Left ventricle myocardium inferior (tissue), 1 donor: ENCODE results near the gene HMCN2. TPM values are rescaled to one million over a fixed set of nuclear protein-coding genes. Genes with fewer than 3 reads are reported as not detected.

Experiments used
- DNase-seq: peaks from one replicate; pipeline ENCODE4 v3.0.0-alpha.2; 2020
- H3K27ac ChIP-seq: fragments of 200-600 bp; replicated peaks from 2 replicates; pipeline ENCODE4 v1.8.0; 2021
- H3K27me3 ChIP-seq: fragments of 200-600 bp; 2 replicates; pipeline ENCODE4 v1.8.0; 2021; ENCODE audit warnings: low read depth
- H3K36me3 ChIP-seq: fragments of 200-600 bp; 2 replicates; pipeline ENCODE4 v1.8.0; 2021
- H3K4me1 ChIP-seq: fragments of 200-600 bp; 2 replicates; pipeline ENCODE4 v1.8.0; 2021
- H3K4me3 ChIP-seq: fragments of 200-600 bp; 2 replicates; pipeline ENCODE4 v1.8.0; 2021; ENCODE audit warnings: mild to moderate bottlenecking, moderate library complexity
- H3K9me3 ChIP-seq: fragments of 200-600 bp; replicated peaks from 2 replicates; pipeline ENCODE4 v1.8.0; 2021
- intact Hi-C: fragments of 100-400 bp; cut with micrococcal nuclease; formaldehyde crosslinking; loops from one replicate; pipeline ENCODE4 v1.11.0; 2022
- total RNA-seq: library from RNA; stranded (reverse); fragmentation: NEBNext Ultra II Directional; extraction: Animal tissue kit (Norgen Biotek cat#: 25700); gene quantifications from one replicate; pipeline ENCODE4 v1.2.1, GENCODE V29; 2021
- TF ChIP-seq, protein P1 (sequence below): fragments of 200-600 bp; IDR thresholded peaks from 2 replicates; pipeline ENCODE4 v1.8.0; 2021; ENCODE audit warnings: antibody characterized with exemption, mild to moderate bottlenecking, borderline replicate concordance
- donor health status: DM: no; HTN: yes; CAD: no; lungs with severe emphysema.

Gene HMCN2
- total RNA-seq, 1 donor from 2014 or later, result 5.5 TPM

GRCh38 chr9:130332384-130332926 is 66.9 kb downstream of the HMCN2 start:
- TF ChIP-seq, protein P1, sequence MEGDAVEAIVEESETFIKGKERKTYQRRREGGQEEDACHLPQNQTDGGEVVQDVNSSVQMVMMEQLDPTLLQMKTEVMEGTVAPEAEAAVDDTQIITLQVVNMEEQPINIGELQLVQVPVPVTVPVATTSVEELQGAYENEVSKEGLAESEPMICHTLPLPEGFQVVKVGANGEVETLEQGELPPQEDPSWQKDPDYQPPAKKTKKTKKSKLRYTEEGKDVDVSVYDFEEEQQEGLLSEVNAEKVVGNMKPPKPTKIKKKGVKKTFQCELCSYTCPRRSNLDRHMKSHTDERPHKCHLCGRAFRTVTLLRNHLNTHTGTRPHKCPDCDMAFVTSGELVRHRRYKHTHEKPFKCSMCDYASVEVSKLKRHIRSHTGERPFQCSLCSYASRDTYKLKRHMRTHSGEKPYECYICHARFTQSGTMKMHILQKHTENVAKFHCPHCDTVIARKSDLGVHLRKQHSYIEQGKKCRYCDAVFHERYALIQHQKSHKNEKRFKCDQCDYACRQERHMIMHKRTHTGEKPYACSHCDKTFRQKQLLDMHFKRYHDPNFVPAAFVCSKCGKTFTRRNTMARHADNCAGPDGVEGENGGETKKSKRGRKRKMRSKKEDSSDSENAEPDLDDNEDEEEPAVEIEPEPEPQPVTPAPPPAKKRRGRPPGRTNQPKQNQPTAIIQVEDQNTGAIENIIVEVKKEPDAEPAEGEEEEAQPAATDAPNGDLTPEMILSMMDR, result no peak
- Histone ChIP-seq H3K27me3 (peaks cover 24% of the 10 kb centered on the region), H3K9me3 (no peaks in the 10 kb centered on the region), H3K4me3 (no peak overlapping the region), H3K4me1 (peaks cover 41% of the 10 kb centered on the region), H3K27ac (peak overlapping the region; percentile 64), H3K36me3 (no peaks in the 10 kb centered on the region)
- intact Hi-C loops, result no loop called here
- no peak for DNase-seq

GRCh38 chr9:130333041-130333711 is 67.6 kb downstream of the HMCN2 start:
- Histone ChIP-seq H3K9me3 (no peaks in the 10 kb centered on the region), H3K27me3 (peaks cover 17% of the 10 kb centered on the region), H3K4me1 (peaks cover 33% of the 10 kb centered on the region), H3K36me3 (no peaks in the 10 kb centered on the region), H3K4me3 (no peak overlapping the region), H3K27ac (peak overlapping the region; percentile 64)
- TF ChIP-seq, protein P1, result no peak
- intact Hi-C loops, result no loop called here
- no peak for DNase-seq

DNA sequence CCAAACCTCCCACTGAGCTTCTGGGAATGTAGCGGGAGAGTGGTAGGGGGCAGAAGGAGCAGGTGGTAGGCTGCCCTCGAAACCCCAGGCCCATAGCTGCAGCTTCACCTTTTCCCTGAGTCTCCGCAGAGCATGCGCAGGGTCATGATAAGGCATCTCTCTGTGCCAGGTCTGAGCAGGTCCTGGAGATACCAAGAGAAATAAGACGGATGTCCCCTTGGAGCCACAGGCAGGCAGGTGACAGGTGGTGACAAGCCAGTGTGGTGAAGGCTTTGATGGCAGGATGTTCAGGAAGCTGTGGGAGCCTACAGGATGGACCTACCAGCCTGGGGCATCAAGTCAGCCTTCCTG is 68.1 kb downstream of the HMCN2 start:
- intact Hi-C loops, result no loop called here
- no peak for DNase-seq

DNA sequence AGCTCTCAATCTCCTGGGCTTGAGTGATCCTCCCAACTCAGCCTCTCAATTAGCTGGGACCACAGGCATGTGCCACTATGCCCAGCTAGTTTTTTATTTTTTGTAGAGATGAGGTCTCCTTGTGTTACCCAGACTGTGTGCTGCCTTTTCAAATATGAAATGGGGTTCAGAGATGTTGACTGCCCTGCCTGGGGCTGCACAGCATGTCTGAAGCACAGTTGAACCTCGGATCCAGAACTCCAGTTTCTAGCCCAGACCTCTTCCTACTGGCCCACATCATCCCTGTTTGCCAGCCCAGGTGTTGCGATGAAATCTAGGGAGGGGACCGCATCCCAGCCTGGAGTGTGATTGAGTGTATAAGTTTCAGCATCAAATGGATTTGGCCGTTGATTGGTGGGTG is 69.4 kb downstream of the HMCN2 start:
- no peak for DNase-seq
- TF ChIP-seq, protein P1, result no peak
- Histone ChIP-seq H3K27ac (no peak overlapping the region), H3K36me3 (no peaks in the 10 kb centered on the region), H3K27me3 (peaks cover 13% of the 10 kb centered on the region), H3K4me3 (no peak overlapping the region), H3K9me3 (no peaks in the 10 kb centered on the region), H3K4me1 (peaks cover 20% of the 10 kb centered on the region)
- intact Hi-C loops, result no loop called here

More for the DNA sequence above, 68.1 kb downstream of the HMCN2 start:
- Histone ChIP-seq H3K4me3 (no peak overlapping the region), H3K27ac (no peak overlapping the region), H3K36me3 (no peaks in the 10 kb centered on the region), H3K9me3 (no peaks in the 10 kb centered on the region), H3K4me1 (peaks cover 31% of the 10 kb centered on the region), H3K27me3 (peaks cover 13% of the 10 kb centered on the region)
- TF ChIP-seq, protein P1, result no peak

DNA sequence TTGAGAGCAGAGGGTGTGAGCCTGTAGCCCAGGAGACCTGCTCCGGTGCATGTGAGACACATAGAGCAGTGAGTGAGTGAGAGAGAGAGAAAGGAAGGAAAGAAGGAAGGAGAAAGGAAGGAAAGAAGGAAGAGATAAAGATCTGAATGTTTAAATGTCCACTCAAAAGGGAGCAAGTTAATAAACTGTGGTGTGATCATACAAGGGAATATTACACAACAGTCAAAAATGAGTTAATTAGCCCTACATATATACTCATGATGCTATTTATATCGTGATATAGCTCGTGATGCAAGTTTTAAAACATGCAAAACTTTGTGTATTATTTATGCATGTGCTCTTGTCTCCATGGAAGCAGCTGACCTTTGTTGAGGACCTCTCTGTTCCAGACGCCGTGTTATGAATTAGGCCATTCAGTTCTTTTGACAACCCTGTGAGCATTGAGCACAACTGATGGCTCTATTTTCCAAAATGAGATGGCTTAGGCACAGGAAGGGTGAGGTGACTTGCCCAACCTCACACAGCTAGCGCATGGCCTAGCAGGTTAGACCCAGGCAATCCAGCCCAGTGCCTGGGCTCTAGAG is 70.6 kb downstream of the HMCN2 start:
- Histone ChIP-seq H3K9me3 (no peaks in the 10 kb centered on the region), H3K36me3 (no peaks in the 10 kb centered on the region), H3K4me1 (peaks cover 11% of the 10 kb centered on the region), H3K4me3 (no peak overlapping the region), H3K27ac (no peak overlapping the region), H3K27me3 (peaks cover 8% of the 10 kb centered on the region)
- DNase-seq, result no peak
- TF ChIP-seq, protein P1, result no peak
- intact Hi-C loops, result no loop called here
